Small intestine (tissue), 7 donors: ENCODE results near the gene EXOC1. TPM values are rescaled to one million over a fixed set of nuclear protein-coding genes. Genes with fewer than 3 reads are reported as not detected.
A peak's percentile ranks its signal among the peaks of the same experiment; 100 is the strongest.

Source experiments
- DNase-seq, 2 donors: peaks; one replicate each; pipeline versions ENCODE4 v3.0.0 to v3.0.0-alpha.2; 2013
- FAIRE-seq: peaks from 2 replicates; lab custom pipeline; 2012; peaks lifted over from hg19 to GRCh38; lab: Jason Lieb, UNC
- H3K27ac ChIP-seq, 3 donors: one replicate each; pipeline ENCODE4 v1.5.1; 2013; ENCODE audit warnings: low read length in 2 of 3, mild to moderate bottlenecking in 2 of 3, control low read depth in 1 of 3, inconsistent platforms in 1 of 3, low read depth in 1 of 3, moderate library complexity in 1 of 3
- H3K27me3 ChIP-seq, 3 donors: one replicate each; pipeline ENCODE4 v1.6.1; 2013; ENCODE audit warnings: low read length in 3 of 3, inconsistent platforms in 1 of 3; ENCODE audit not compliant: control insufficient read depth in 3 of 3, insufficient read depth in 3 of 3
- H3K36me3 ChIP-seq, 3 donors: one replicate each; pipeline ENCODE4 v1.6.1; 2013; ENCODE audit warnings: low read length in 3 of 3, inconsistent platforms in 1 of 3, low read depth in 1 of 3, mild to moderate bottlenecking in 1 of 3, moderate library complexity in 1 of 3; ENCODE audit not compliant: control insufficient read depth in 3 of 3, insufficient read depth in 2 of 3
- H3K4me1 ChIP-seq, 3 donors: one replicate each; pipeline ENCODE4 v1.6.1; 2013; ENCODE audit warnings: low read length in 2 of 3, inconsistent platforms in 1 of 3, low read depth in 1 of 3, mild to moderate bottlenecking in 1 of 3, moderate library complexity in 1 of 3; ENCODE audit not compliant: control insufficient read depth in 3 of 3, insufficient read depth in 2 of 3
- H3K4me3 ChIP-seq, 3 donors: one replicate each; pipeline ENCODE4 v1.5.1; 2013; ENCODE audit warnings: low read length in 3 of 3, control low read depth in 1 of 3, inconsistent platforms in 1 of 3, low read depth in 1 of 3, mild to moderate bottlenecking in 1 of 3, moderate library complexity in 1 of 3
- H3K9me3 ChIP-seq, 2 donors: one replicate each; pipeline ENCODE4 v1.6.1; 2013; ENCODE audit warnings: low read depth in 1 of 2, low read length in 1 of 2; ENCODE audit not compliant: control insufficient read depth in 2 of 2, insufficient read depth in 1 of 2
- WGBS, 3 donors: extraction: QIAGEN DNeasy Blood & Tissue Kit; methylation state at CpG; one replicate each; pipeline ENCODE4 v1.1.7; 2013; 5-methylcytosine and 5-hydroxymethylcytosine counted together
- polyA plus RNA-seq, 4 donors: library from polyadenylated mRNA; stranded (reverse) in 3 of 4; unstranded in 1 of 4; fragments of 200-250 nt in 3 of 4; fragments of 120-200 nt in 1 of 4; gene quantifications; one replicate each; pipeline versions ENCODE4 v1.2.1 to v1.2.3, GENCODE V29; 2013
- donor health status: healthy with polysubstance abuse.
- donor health status: control.
- donor health status: control.
- donor health status: Bipolar disorder and iron deficiency.
- donor health status: healthy.

The EXOC1 gene
- polyA plus RNA-seq, 4 donors: 15.3 to 37.9 (median 20.9) TPM

- H3K4me1 ChIP-seq: no peaks in the 10 kb centered on the region
- H3K27me3 ChIP-seq: no peaks in the 10 kb centered on the region
- peaks cover 5 to 18% (median 12%) of the 10 kb centered on the region in 3 donors for H3K36me3 ChIP-seq
- H3K27ac ChIP-seq: no peak overlapping the region
- no peak overlapping the region for H3K4me3 ChIP-seq
- DNase-seq: no peak
- no peaks in the 10 kb centered on the region for H3K9me3 ChIP-seq
- 94 to 100% (median 94%) methylated on average over 1 of the region's 1 CpG for WGBS, 3 donors
- FAIRE-seq: no peak
Measured at GRCh38 chr4:55864577-55865223, 11.3 kb downstream of the EXOC1 start.

- no peak overlapping the region for H3K4me3 ChIP-seq
- no peaks in the 10 kb centered on the region for H3K4me1 ChIP-seq
- no peak overlapping the region for H3K27ac ChIP-seq
- 61 to 74% (median 74%) methylated on average over 2 of the region's 2 CpGs for WGBS, 3 donors
- H3K9me3 ChIP-seq: no peaks in the 10 kb centered on the region
- FAIRE-seq (no peak), DNase-seq (no peak)
- peaks cover 3 to 16% (median 11%) of the 10 kb centered on the region in 3 donors for H3K36me3 ChIP-seq
- no peaks in the 10 kb centered on the region for H3K27me3 ChIP-seq
Measured at GRCh38 chr4:55865228-55865806, 11.9 kb downstream of the EXOC1 start.

- FAIRE-seq (no peak), DNase-seq (peak in 1 of 2 donors; percentile 20)
- no peak overlapping the region for H3K4me3 ChIP-seq
- WGBS, 3 donors: 57 to 58% (median 57%) methylated on average over 2 of the region's 2 CpGs
- no peaks in the 10 kb centered on the region for H3K27me3 ChIP-seq
- H3K9me3 ChIP-seq: no peaks in the 10 kb centered on the region
- no peak overlapping the region for H3K27ac ChIP-seq
- H3K36me3 ChIP-seq: peaks cover 4 to 15% (median 9%) of the 10 kb centered on the region in 3 donors
- no peaks in the 10 kb centered on the region for H3K4me1 ChIP-seq
Measured at GRCh38 chr4:55866290-55866907, 13.0 kb downstream of the EXOC1 start.

- Histone ChIP-seq H3K27me3 (no peaks in the 10 kb centered on the region), H3K9me3 (no peaks in the 10 kb centered on the region), H3K36me3 (peaks cover 7 to 19% (median 13%) of the 10 kb centered on the region in 3 donors), H3K27ac (no peak overlapping the region), H3K4me3 (no peak overlapping the region), H3K4me1 (no peaks in the 10 kb centered on the region)
- 7 to 14% (median 14%) methylated on average over 4 of the region's 4 CpGs for WGBS, 3 donors
- DNase-seq: peak; percentile 52 to 70
- FAIRE-seq: peak; percentile 26
Measured at GRCh38 chr4:55866973-55867574, 13.6 kb downstream of the EXOC1 start.

GRCh38 chr4:55868581-55869090 lies 15.2 kb downstream of the EXOC1 start:
- H3K9me3 ChIP-seq: no peaks in the 10 kb centered on the region
- WGBS, 3 donors: 97 to 98% (median 97%) methylated on average over 1 of the region's 1 CpG
- H3K4me1 ChIP-seq: no peaks in the 10 kb centered on the region
- no peaks in the 10 kb centered on the region for H3K27me3 ChIP-seq
- H3K27ac ChIP-seq: no peak overlapping the region
- H3K4me3 ChIP-seq: no peak overlapping the region
- no peak for FAIRE-seq
- peaks cover 10 to 13% (median 12%) of the 10 kb centered on the region in 3 donors for H3K36me3 ChIP-seq
- no peak for DNase-seq

- no peaks in the 10 kb centered on the region for H3K27me3 ChIP-seq
- H3K4me3 ChIP-seq: no peak overlapping the region
- 64 to 90% (median 82%) methylated on average over 5 of the region's 5 CpGs for WGBS, 3 donors
- no peaks in the 10 kb centered on the region for H3K4me1 ChIP-seq
- DNase-seq (no peak), FAIRE-seq (no peak)
- H3K9me3 ChIP-seq: no peaks in the 10 kb centered on the region
- no peak overlapping the region for H3K27ac ChIP-seq
- peaks cover 11 to 13% (median 12%) of the 10 kb centered on the region in 3 donors for H3K36me3 ChIP-seq
Measured at GRCh38 chr4:55871299-55871800, 17.9 kb downstream of the EXOC1 start.

- Histone ChIP-seq H3K27ac (no peak overlapping the region), H3K4me1 (no peaks in the 10 kb centered on the region), H3K4me3 (no peak overlapping the region), H3K9me3 (no peaks in the 10 kb centered on the region), H3K27me3 (no peaks in the 10 kb centered on the region), H3K36me3 (peaks cover 5 to 20% (median 11%) of the 10 kb centered on the region in 3 donors)
- DNase-seq (no peak), FAIRE-seq (no peak)
Measured at GRCh38 chr4:55874831-55875230, 21.4 kb downstream of the EXOC1 start.

- DNase-seq (no peak), FAIRE-seq (no peak)
- H3K9me3 ChIP-seq: no peaks in the 10 kb centered on the region
- no peak overlapping the region for H3K4me3 ChIP-seq
- no peaks in the 10 kb centered on the region for H3K27me3 ChIP-seq
- no peak overlapping the region for H3K27ac ChIP-seq
- H3K4me1 ChIP-seq: no peaks in the 10 kb centered on the region
- peaks cover 4 to 19% (median 13%) of the 10 kb centered on the region in 3 donors for H3K36me3 ChIP-seq
Measured at GRCh38 chr4:55876387-55876786, 22.9 kb downstream of the EXOC1 start.
